Vagina (tissue), 2 donors: ENCODE data around the gene ONECUT2. TPM values are rescaled to one million over a fixed set of nuclear protein-coding genes. Genes with fewer than 3 reads are reported as not detected.

ENCODE experiments used
- DNase-seq, 2 donors: peaks; one replicate each; pipeline ENCODE4 v3.0.0-alpha.2; 2017; ENCODE audit errors: extremely low spot score in 2 of 2
- H3K27ac ChIP-seq: fragments of 200-600 bp; sonication (generic); one replicate; pipeline ENCODE4 v1.5.1; 2019
- H3K27me3 ChIP-seq: fragments of 200-600 bp; sonication (generic); one replicate; pipeline ENCODE4 v1.5.1; 2019
- H3K36me3 ChIP-seq, 2 donors: fragments of 200-600 bp; sonication (generic); one replicate each; pipeline ENCODE4 v1.5.1; 2017 to 2019
- H3K4me1 ChIP-seq: fragments of 200-600 bp; sonication (generic); one replicate; pipeline ENCODE4 v1.5.1; 2019
- H3K4me3 ChIP-seq, 2 donors: fragments of 200-600 bp; sonication (generic); 1 replicate in 1 of 2; 2 replicates in 1 of 2; pipeline ENCODE4 v1.5.1; 2016 to 2019
- H3K9me3 ChIP-seq: fragments of 200-600 bp; sonication (generic); one replicate; pipeline ENCODE4 v1.5.1; 2019
- POLR2A ChIP-seq, 2 donors: fragments of 450-650 bp; IDR thresholded peaks; one replicate each; pipeline ENCODE4 v1.6.1; 2017; ENCODE audit warnings: antibody characterized with exemption in 2 of 2, mild to moderate bottlenecking in 2 of 2, moderate library complexity in 2 of 2
- POLR2AphosphoS5 ChIP-seq, 2 donors: sonication (generic); formaldehyde crosslinking; IDR thresholded peaks; one replicate each; pipeline ENCODE4 v1.9.0; 2017; ENCODE audit warnings: antibody characterized with exemption in 2 of 2, mild to moderate bottlenecking in 2 of 2, low read depth in 1 of 2; ENCODE audit not compliant: insufficient read depth in 1 of 2
- intact Hi-C: fragments of 100-400 bp; cut with DNase I; formaldehyde crosslinking; loops from one replicate; pipeline ENCODE4 v1.15.1; 2023
- total RNA-seq: library from RNA; depleted of rRNA; stranded (reverse); fragments of >200 nt; gene quantifications from one replicate; pipeline ENCODE4 v1.2.3, GENCODE V29; 2016
- TF ChIP-seq, protein P1 (sequence below), 3 experiments: fragments of 450-650 bp in 2 of 3; fragments of 200-600 bp in 1 of 3; sonication (generic) in 1 of 3; IDR thresholded peaks; one replicate each; pipeline ENCODE4 v1.5.1; 2017 to 2019; ENCODE audit warnings: antibody characterized with exemption in 3 of 3, mild to moderate bottlenecking in 2 of 3, moderate library complexity in 2 of 3

The ONECUT2 gene
- total RNA-seq, 1 donor from 2014 or later = not detected

GRCh38 chr18:57404345-57404744 is 30.8 kb upstream of the ONECUT2 start:
- H3K36me3 ChIP-seq = no peaks in the 10 kb centered on the region
- no peak overlapping the region for H3K27ac ChIP-seq
- H3K4me1 ChIP-seq = no peaks in the 10 kb centered on the region
- DNase-seq = no peak
- H3K4me3 ChIP-seq = no peak overlapping the region
- H3K9me3 ChIP-seq = no peaks in the 10 kb centered on the region
- TF ChIP-seq POLR2A (IDR thresholded peaks at IDR 0.05) (no peak), POLR2AphosphoS5 (IDR thresholded peaks at IDR 0.05; ENCODE audit: insufficient read depth in 1 of 2, low read depth in 1 of 2) (no peak)
- TF ChIP-seq, protein P1, sequence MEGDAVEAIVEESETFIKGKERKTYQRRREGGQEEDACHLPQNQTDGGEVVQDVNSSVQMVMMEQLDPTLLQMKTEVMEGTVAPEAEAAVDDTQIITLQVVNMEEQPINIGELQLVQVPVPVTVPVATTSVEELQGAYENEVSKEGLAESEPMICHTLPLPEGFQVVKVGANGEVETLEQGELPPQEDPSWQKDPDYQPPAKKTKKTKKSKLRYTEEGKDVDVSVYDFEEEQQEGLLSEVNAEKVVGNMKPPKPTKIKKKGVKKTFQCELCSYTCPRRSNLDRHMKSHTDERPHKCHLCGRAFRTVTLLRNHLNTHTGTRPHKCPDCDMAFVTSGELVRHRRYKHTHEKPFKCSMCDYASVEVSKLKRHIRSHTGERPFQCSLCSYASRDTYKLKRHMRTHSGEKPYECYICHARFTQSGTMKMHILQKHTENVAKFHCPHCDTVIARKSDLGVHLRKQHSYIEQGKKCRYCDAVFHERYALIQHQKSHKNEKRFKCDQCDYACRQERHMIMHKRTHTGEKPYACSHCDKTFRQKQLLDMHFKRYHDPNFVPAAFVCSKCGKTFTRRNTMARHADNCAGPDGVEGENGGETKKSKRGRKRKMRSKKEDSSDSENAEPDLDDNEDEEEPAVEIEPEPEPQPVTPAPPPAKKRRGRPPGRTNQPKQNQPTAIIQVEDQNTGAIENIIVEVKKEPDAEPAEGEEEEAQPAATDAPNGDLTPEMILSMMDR (IDR thresholded peaks at IDR 0.05) = no peak
- H3K27me3 ChIP-seq = no peaks in the 10 kb centered on the region
- intact Hi-C loops = no loop called here

GRCh38 chr18:57409650-57410049 is 25.5 kb upstream of the ONECUT2 start:
- TF ChIP-seq POLR2A (IDR thresholded peaks at IDR 0.05) (no peak), POLR2AphosphoS5 (IDR thresholded peaks at IDR 0.05; ENCODE audit: insufficient read depth in 1 of 2, low read depth in 1 of 2) (no peak)
- TF ChIP-seq, protein P1 (IDR thresholded peaks at IDR 0.05) = no peak
- Histone ChIP-seq H3K27ac (no peak overlapping the region), H3K9me3 (no peaks in the 10 kb centered on the region), H3K36me3 (no peaks in the 10 kb centered on the region), H3K4me3 (no peak overlapping the region), H3K27me3 (no peaks in the 10 kb centered on the region), H3K4me1 (no peaks in the 10 kb centered on the region)
- intact Hi-C loops = no loop called here
- no peak for DNase-seq

DNA sequence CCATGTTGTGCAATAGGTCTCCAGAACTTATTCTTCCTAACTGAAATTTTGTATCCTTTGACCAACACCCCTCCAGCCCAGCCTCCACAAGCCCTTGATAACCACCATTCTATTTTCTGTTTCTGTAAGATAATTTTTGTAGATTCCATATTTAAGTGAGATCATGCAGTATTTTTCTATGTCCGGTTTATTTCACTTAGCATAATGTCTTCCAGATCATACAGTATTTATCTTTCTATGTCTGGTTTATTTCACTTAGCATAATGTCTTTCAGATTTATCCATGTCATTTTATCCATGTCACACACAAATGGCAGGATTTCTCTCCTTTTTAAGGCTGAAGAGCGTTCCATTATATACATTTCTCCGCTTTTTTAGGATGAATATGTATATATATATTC is 24.4 kb upstream of the ONECUT2 start:
- TF ChIP-seq, protein P1 (IDR thresholded peaks at IDR 0.05) = no peak
- TF ChIP-seq POLR2A (IDR thresholded peaks at IDR 0.05) = no peak
- TF ChIP-seq POLR2AphosphoS5 (IDR thresholded peaks at IDR 0.05; ENCODE audit: insufficient read depth in 1 of 2, low read depth in 1 of 2) = no peak
- DNase-seq = no peak
- Histone ChIP-seq H3K36me3 (no peaks in the 10 kb centered on the region), H3K9me3 (no peaks in the 10 kb centered on the region), H3K27ac (no peak overlapping the region), H3K4me3 (no peak overlapping the region), H3K27me3 (no peaks in the 10 kb centered on the region), H3K4me1 (no peaks in the 10 kb centered on the region)
- intact Hi-C loops = no loop called here

DNA sequence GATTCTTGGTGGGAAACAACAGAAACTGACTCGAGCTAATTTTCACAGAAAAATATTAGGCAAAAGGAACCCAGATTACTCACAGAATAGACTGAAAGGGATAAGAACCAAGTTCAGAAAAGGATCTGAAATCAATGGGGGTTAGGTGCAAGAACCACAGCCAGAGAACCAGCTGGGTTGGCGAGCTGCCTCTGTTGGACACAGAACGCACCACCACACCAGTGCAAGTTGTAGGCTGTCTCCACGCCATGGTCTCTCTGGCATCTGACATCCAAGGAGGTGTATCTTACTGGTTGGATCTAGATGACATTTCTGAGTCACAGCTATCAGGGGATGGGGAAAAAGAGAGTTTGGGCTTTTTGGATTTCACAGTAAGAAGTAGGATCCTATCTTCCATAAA is 18.6 kb upstream of the ONECUT2 start:
- no peaks in the 10 kb centered on the region for H3K36me3 ChIP-seq
- no peak for TF ChIP-seq POLR2AphosphoS5 (IDR thresholded peaks at IDR 0.05; ENCODE audit: insufficient read depth in 1 of 2, low read depth in 1 of 2)
- TF ChIP-seq, protein P1 (IDR thresholded peaks at IDR 0.05) = no peak
- no peak for TF ChIP-seq POLR2A (IDR thresholded peaks at IDR 0.05)
- no peak overlapping the region for H3K4me3 ChIP-seq
- no peaks in the 10 kb centered on the region for H3K9me3 ChIP-seq
- no peaks in the 10 kb centered on the region for H3K27me3 ChIP-seq
- H3K4me1 ChIP-seq = no peaks in the 10 kb centered on the region
- intact Hi-C loops = no loop called here
- DNase-seq = no peak
- H3K27ac ChIP-seq = no peak overlapping the region

DNA sequence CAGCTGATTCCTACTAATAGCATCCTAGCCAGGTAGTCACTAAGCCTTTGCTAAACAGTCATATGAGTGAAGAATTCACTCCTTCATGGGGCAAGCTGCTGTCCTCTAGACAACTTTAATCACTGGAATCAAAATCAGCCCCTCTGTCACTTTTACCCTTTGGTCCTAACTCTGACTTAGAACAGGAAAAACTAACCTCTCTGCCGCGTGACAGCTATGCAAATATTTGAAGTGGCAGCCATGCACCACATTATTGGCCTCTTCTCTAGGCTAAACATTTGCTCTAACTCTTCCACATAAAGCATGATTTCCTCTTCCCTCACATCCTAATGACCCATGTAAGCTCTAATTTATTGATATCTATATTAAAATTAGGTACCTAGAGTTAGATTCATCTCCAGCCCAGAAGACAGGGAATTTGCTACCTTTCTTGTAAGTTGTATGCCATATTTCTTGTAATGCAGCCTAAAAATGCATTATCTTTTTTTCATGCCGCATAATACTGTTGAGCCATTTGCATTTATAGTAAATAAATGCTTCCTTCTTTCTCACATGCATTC is 12.8 kb upstream of the ONECUT2 start:
- DNase-seq = no peak
- Histone ChIP-seq H3K4me1 (no peaks in the 10 kb centered on the region), H3K36me3 (no peaks in the 10 kb centered on the region), H3K9me3 (no peaks in the 10 kb centered on the region), H3K4me3 (no peak overlapping the region), H3K27me3 (no peaks in the 10 kb centered on the region), H3K27ac (no peak overlapping the region)
- intact Hi-C loops = no loop called here
- TF ChIP-seq POLR2AphosphoS5 (IDR thresholded peaks at IDR 0.05; ENCODE audit: insufficient read depth in 1 of 2, low read depth in 1 of 2) (no peak), POLR2A (IDR thresholded peaks at IDR 0.05) (no peak)
- TF ChIP-seq, protein P1 (IDR thresholded peaks at IDR 0.05) = no peak
